NCI-H69 (cell line): ENCODE results near the gene CLEC19A.

Experiments
- DNase-seq: peaks from one replicate; lab custom pipeline; 2025; lab: John Stamatoyannopoulos, UW

Gene CLEC19A

DNA sequence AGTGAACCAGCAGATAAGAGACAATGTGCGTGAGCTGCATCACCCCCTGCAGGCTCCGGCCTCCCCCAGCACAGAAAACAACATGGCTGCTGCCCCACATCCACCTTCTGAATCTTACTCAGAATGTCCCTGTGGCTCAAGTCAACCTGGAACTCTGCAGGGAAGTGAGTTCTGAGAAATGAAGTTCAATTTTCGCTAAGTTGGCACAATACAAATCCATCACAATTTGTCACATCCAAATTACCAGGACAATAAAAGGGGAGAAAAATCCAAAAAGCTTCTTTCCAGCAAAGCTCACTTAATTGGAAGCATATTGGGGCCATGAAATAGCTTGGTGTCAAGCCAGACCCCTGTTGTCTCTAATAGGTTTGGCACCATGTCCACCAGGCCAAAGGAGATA lies 38.1 kb downstream of the CLEC19A start:
- DNase-seq, result no peak

DNA sequence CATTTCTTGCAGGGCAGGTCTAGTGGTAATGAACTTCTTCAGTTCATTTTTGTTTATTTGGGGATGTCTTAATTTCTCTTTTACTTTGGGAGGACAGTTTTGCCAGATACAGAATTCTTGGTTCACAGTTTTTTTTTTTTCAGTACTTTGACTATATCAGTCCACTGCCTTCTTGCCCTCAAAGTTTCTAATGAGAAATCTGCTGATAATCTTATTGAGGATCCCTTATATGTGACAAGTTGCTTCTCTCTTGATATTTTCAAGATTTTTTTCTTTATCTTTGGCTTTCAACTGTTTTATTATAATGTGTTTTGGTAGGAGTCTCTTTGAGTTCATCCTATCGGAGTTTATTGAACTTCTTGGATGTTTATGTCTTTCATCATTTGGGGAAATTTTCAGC lies 42.8 kb downstream of the CLEC19A start:
- no peak for DNase-seq

DNA sequence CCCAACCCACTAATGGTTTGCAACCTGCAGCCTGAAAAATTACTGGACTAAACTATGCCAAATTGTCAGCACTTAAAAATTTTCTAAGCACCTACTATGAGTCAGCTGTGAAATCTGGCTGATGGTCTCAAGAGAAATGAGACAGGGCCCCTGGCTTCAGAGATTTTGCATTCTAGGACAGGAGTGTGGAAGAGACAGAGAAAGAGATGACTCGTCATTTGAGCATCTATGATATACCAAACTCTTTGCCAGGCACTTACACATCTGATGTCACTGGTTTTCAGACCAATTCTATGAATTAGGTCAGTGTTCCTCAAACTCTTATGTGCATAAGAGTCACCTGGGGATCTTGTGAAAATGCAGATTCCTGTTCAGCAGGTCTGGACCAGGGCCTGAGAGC lies 44.4 kb downstream of the CLEC19A start:
- DNase-seq, result no peak

DNA sequence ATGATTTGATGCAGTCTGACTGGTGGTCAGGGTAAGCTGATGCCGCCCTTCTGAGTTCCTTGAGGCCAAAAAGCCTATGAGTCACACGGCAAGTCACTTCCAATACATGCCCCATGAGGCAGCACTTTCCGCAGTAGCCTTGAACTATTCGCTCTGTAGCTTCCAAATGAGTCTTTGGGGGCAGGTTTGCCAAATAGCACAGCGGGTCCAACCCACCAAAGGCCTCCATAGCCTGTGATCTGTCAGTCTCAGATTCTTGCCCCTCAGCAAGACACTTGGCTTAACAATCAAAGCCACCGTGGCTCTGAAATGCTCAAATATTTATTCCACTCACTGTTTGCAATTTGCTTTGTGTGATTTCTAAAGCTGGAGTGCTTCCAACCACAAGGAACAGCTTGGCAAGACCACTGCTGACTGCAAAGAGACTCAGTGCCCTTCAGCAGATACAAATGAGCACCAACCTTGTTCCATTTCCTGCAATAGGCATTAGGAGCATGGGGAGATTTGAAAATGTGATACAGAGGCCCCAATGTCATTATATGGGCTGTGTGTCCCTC lies 45.4 kb downstream of the CLEC19A start:
- DNase-seq, result peak; percentile 88

DNA sequence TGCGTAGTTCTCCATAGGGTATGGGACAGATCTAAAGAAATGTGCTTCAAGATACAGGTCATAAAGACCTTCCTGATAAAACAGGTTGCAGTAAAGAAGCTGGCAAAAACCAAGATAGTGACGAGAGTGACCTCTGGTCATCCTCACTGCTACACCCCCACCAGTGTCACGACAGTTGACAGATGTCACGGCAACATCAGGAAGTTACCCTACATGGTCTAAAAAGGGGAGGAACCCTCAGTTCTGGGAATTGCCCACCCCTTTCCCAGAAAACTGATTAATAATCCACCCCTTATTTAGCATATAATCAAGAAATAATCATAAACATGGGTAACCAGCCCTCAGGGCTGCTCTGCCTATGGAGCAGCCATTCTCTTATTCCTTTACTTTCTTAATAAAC lies 46.3 kb downstream of the CLEC19A start:
- no peak for DNase-seq

DNA sequence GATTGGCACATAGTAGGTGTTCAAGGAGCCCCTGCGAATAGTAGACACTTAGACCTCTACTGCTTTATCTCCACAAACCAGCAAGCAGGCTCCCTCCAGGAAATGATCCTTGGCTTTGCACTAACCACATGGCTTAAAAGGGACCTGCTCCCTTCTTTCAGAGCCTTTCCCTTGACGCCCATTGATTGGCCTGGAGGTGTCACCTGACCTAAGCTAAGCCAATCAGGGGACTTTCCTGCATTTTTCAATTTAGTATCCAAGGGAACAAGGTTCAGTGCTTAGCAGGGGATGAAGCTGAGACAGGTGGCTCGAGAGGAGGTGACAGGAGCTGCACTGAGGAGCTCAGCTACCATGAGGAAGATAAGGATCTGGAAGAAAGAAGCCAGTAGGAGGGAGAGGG lies 52.8 kb downstream of the CLEC19A start:
- peak; percentile 43 for DNase-seq

DNA sequence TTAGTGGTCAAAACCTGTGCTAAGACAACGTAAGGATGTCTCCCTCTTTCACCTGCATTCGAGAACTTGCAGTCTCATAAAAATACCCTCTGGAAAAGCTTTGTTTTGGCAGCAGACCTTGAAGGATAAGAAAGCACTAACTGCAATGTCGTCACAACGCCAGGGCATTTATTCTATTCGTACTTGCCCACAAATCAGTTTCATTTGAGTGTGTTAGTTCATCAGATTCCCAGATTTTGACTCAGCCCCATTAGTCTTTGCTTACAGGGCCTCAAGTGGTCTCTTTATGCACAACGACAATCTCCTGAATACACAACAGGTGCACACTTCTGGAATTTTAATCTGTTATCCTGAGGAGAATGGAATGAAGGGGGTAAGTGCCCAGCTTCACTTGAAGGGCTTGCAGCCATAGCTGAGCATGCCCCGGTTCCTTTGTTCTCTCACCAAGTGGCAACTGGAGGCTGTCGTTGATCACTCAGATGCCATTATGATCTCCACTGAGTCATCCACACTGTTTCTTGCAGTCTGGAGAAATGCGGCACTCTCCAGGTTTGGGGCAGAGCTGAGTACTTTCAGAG lies 58.8 kb downstream of the CLEC19A start:
- no peak for DNase-seq

DNA sequence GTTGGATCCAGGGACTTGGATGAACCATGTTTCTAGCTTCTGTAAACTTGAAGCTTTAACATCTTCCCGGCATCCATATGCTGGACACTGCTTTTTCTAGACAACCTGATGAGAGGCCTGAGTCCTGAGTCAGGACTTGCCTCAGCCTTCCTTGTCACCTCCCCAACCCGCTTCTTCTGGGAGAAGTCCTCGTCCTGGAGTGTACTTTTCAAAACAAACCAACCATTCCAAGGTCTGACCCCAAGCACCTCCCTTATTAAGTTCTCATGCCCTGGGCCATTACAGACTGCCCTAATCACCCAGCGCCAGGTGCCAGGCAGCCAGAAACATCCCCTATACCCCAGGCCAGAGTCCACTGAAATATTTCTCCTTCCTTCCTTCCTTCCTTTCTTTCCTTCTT lies 59.4 kb downstream of the CLEC19A start:
- no peak for DNase-seq

DNA sequence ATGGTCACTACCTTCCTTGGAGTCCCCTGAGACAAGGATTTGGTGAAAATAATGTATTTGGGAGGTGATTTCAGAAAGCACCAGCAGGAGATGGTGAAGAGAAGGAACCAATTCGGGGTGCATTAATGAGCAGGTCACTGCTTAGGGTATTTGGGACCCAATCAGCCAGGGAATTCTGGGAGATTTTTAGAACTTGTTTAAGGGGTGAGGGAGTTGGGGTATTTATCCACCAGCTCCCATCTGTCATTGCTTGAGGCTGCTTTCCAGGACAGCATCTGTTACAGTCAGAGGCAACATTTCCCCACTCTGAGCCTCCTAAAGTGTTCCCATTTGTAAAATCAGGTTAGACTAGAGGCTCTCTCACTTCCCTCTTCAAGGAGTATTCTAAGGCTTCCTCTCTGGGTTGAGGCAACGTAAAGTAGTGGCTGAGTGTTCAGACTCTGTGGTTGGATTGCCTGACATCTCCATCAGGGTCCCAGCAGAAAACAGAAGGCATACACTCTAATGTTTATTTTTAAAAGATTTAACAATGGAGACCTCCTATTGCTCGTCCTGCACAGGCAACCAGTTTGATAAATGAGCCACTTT lies 60.9 kb downstream of the CLEC19A start:
- DNase-seq, result peak; percentile 55

DNA sequence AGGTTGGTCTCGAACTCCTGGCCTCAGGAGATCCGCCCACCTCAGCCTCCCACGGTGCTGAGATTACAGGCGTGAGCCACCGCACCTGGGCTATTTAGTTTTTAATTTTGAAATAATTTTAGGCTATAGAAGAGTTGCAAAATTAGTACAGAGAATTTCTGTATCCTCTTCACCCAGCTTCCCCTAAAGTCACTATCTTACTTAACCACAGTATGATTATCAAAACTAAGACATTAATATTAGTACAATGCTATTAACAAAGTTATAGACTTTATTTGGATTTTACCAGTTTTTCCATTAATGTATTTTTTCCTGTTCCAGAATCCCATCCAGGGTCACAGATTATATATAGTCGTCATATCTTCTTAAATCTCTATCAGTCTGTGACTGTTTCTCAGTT lies 62.6 kb downstream of the CLEC19A start:
- DNase-seq, result no peak

DNA sequence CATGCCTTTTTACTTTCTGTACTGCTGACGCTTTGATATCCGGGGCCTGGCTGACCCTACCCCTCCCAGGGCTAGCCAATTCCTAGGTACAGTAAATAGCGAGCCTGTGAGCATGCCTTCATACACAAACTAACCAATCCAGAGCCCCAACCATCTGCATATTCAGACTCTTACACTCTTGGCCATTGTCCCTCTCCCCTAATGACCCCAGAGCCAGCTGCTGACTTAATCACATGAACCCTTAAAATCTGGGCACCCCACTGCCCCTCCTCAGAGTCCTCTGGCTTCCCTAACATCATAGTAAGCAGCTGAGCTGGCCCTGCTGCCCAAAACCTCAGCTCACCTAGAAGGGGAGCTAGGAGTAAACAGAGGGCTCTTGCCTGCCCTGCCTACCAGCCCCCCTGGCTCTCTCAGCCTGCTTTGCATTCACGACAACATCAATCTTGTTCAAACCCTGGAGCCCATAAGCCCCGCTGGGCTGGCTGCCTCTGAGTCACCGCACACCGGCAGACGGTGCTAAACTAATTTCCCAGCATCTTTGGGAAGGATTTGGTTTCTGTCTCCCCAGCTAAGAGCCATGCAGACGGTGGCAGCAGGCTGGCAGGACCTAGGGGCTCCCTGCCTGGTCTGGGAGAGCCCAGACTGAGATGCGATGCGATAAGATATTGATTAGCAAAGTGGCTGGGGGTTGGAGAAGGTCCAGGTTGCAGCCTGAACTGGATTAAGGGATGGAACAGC lies 63.2 kb downstream of the CLEC19A start:
- peak; percentile 89 for DNase-seq

DNA sequence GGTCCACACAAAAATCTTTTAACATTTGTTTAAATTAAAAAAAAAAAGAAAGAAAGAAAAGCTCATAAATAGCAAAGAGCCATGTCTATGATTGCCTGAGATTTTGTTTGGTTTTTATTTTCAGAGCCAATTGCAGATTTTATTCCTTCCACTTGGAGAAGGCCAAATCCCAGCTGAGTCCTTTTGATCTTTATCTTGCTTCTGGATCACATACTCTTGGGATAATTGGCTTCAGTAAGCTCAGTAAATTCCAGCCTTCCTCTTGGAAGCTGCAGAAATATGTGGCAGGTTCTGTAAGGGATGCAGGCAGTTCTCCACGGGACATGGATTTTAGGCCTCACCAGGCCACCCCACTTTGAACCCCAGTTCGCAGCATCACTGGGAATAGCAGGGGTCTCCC lies 68.8 kb downstream of the CLEC19A start:
- DNase-seq, result no peak

DNA sequence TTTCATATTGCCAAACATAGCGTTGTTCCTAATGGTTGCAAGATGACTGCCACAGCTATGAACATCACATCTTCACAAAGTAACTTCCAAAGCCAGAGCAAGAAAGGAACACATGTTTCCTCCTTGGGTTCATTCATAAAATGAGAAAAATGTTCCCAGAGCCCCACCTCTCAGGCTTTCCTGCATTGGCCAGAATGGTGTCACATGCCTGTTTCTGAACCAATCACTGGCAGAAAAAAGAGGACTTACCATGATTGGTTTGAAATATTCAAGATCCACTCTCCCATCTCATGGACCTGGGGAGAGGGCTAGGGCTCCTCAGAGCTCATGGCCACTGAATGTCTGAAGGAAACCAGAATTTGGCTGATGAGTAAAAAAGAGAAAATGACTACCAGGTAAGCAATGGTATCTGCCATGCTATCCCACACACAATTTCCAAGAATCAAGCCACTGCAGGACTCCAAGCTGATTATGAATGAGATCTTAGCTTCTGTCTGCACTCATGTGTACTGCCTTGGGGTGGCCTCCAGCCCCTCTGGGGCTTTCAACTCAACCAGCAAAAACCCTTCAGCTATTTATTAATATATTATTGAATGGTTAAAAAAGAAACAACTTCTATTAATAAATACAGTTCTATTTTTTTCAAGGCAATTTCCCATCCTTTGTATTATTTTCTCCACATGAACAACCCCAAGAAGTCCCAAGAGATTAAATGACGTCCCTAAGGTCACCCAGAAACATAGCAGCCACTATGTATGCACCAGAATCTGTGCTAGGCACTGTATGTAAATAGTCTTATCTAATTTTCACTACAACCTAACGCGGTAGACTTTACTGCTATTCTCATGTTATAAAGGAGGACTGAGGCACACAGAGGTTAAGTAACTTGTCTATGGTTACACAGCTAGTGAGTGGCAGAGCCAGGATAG lies 70.8 kb downstream of the CLEC19A start:
- DNase-seq, result no peak

DNA sequence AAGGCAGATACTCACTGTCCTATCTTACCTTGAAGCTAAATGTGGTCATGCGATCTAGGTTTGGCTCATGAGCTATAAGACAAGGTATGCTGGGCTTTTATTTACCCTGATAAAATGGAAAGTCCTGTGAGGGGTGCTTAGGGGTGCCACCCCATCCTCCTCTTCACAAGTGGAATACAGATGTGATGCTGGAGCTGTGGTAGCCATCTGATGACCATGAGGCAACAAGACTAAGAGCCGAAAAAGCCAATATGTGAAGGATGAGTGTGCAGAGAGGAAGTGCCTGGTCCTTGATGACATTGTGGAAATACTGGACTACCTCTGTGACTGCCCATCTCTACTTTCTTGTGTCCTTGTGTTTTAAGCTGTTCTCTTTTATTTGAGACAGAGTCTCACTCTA lies 74.0 kb downstream of the CLEC19A start:
- no peak for DNase-seq
